ENCODE data around the gene CRYBA4.

DNA sequence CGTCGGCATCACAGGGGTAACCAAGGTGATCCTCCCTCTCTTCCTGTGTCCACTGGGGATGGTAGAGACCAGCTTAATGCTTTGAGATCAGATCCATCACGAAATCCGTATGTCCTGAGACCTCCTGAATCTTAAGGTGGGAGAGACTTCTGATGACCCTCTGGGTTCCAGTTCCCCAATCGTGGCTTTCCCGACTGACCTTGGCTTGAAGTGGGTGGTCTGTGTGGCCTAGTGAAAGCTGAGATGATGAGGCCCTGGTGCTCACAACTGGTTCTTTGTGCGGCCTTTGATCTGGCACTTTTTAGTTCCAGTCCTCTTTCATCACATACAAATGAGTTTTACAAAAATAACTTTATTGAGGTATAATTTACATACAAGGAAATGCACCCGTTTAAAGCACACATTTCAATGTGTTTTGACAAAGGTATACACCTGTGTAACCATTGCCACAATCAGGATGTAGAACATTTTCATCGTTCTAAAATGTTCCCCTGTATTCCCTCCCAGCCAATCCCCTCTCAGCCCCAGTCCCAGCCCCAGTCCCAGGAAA, 41.7 kb downstream of the CRYBA4 start:
- TF ChIP-seq CTCF (IDR thresholded peaks at IDR 0.05) (no peak), POLR2AphosphoS5 (IDR thresholded peaks at IDR 0.05; ENCODE audit: low read depth, low read length) (no peak), REST (IDR thresholded peaks at IDR 0.05; ENCODE audit: insufficient read depth in 1 of 2, low read depth in 2 of 2, low read length in 1 of 2) (no peak), SIN3A (IDR thresholded peaks at IDR 0.05; ENCODE audit: borderline replicate concordance, insufficient read depth, low read depth, low read length) (no peak), TCF7L2 (IDR thresholded peaks at IDR 0.05; ENCODE audit: low read depth, low read length) (no peak)
